Activated CD4-positive, alpha-beta T cell treated with anti-CD3 and anti-CD28 coated beads for 24 hours (primary cell): Measurements from ENCODE around the gene BRD7.

Experiments used
- DNase-seq, 2 donors: peaks; one replicate each; pipeline ENCODE4 v3.0.0-alpha.2; 2020; ENCODE audit warnings: low read depth in 2 of 2

BRD7 gene

DNA sequence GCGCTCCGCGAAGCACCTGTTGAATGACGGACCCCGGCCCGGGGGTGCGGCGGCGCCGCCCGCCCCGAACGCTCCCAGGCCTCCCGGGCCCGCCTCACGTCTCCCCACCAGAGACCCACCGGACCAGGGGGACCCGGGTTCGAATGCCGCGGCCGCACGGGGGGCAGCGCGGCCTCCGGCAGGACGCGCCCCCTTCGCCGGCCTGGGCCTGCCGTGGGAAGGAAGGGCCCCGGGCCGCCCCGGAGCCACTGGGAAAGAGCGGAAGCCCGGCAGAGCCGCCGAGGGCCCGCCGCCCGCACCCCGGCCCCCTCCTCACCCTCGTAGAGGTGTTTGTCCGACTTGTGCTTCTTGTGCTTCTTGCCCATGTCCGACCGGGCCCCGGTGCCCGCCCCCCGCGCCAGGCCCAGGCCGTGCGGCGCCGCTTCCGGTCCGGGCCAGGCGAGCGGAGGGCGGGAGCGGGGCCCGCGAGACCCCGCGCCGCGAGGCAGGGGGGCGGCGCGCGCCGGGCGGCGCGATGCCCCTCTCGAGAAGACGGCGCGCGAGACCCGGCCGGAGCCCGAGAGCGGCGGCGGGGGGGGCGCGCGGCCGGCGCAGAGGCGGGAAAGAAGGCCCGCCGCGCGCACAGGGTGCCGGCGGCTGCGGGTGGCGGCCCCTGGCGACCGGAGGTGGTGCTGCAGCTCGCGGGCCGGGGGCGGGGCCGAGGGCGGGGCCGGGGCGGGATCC lies at the start of gene BRD7:
Gene BRD7, minus strand, starts transcription at position 579 of the 723 bp plus-strand sequence. Its CDS starts 214 bp downstream, at position 365.
- peak; percentile 49 to 56 for DNase-seq

DNA sequence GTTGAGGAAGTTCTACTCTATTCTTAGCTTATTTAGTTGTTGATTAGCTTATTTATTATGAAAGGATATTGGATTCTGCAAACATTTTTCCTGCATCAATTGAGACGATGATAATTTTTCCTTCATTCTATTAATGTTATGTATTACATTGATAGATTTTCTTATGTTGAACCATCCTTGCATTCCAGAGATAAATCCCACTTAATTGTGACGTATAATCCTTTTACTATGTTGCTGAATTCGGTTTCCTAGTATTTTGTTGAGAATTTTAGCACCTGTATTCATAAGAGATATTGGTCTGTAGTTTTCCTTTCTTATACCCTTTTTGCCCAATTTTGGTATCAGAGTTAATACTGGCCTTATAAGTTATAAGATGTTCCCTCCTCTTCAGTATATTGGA lies 47.6 kb upstream of the BRD7 start:
- no peak for DNase-seq

DNA sequence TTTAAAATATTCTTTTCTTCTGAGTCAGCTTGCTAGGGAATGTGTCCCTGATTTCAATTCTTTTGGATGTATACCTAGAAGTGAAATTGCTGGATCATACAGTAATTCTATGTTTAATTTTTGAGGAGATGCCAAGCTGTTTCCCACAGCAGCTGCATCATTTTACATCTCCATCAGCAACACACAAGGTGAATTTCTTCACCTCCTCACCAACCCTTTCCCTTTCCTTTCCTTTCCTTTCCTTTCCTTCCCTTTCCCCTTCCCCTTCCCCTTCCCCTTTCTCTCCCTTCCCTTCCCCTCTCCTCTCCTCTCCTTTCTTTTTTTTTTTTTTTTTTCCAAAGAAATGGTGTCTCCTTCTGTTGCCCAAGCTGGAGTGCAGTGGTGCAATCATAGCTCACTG lies 45.4 kb upstream of the BRD7 start:
- DNase-seq: no peak

DNA sequence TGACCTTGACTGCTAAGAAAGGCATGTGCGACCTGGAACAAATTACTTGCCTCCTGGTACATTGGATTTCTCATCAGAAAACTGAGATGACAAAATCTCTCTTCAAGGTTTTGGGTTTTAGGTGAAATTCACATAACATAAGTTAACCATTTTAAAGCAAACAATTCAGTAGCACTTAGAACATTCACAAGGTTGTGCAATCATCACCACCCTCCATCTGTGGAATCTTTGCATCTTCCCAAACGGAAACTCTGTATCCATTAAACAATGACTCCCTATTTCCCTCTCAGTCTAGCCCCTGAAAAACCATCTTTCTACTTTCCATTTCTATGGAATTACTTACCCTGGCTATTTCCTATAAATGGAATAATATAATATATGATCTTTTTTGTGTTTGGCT lies 42.2 kb upstream of the BRD7 start:
- no peak for DNase-seq

DNA sequence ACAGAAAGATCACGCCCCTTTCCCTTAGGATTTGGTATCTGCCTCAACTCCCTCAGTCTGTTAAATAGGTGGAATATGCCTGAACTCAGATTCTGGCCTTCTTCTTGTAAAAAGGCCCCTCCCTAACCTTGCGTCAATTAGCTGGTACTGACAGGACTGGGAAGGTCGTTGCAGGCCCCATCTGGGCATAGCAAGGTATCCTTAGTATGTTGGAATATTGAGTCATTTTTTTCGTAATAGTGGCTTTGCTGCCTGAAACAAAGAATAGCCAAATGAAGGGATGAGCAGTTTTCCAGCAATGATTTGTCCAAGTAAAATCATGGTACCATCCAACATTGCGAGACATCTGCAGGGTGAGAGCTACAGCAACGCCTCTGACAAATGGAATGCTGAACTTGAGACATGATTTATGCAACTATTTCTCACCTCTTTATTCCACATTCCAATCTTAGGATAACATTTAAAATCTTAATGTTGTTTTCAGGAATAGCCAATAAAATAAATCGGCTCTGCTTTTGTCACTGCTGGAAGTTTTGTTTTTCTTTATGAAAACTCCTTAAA lies 39.3 kb upstream of the BRD7 start:
- no peak for DNase-seq

DNA sequence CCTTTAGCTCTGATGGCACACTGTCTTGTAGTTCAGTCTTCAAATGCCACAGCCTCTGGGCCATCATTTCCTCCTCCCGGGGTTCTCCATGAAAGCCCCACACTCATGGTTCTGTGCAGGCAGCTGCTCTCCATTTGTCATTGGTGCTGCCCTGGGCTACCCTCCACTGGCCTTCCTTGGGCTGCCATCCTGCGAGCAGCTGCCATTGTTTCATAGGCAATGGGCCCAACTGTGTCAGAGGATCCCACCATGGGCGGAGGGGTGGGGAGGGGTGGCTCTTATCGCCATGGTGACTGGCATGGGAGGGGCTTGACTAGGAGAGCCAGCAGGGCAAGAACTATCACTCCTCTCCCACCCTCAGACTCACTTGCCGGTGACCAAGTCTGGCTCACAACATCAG lies 38.6 kb upstream of the BRD7 start:
- no peak for DNase-seq

DNA sequence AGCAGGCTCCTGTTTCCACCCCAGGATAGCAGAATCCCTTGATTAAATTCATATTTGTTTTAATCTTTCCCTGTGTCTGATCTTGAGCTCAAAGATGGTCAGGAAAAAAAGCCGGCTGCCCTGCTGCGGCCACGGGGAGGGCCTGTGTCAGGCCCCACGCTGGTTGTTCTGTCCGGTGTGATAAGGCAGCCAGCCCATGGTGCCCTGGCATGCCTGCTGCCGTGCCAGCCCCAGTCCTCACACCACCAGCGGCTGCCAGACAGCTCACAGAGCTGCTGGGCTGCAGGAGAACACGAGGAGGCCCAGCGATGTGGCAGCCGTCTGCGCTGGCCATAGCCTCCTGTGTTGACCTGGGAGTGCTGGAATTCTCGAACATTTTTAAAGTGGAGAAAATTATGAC lies 34.7 kb upstream of the BRD7 start:
- no peak for DNase-seq

DNA sequence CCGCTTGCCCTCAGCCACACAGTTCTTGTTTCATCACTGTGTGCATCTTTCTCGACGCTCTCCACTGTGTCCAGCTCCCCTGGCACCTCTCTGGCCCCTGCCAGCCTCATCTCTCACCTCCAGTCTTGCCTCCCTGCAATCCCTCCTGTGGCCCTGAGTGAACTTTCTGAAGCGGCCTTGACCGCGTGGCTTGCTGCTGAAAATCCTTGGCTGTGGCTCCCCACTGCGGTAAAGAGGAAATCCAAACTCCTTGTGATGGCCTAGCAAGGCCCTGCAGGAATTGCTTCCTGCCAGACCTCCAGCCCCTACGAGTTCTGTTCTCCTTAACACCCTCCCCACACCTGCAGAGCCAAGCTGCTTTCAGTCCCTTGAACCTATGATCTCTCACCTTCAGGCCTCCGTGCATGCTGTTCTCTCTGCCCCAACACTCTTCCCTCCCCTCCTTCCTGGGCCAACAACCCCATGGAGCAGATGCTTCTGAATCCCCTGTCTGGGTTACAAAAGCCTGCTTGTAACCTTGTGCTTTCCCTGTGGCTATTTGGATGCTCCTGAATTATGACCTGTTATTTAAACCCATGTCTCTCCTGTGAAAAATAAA lies 33.6 kb upstream of the BRD7 start:
- no peak for DNase-seq

DNA sequence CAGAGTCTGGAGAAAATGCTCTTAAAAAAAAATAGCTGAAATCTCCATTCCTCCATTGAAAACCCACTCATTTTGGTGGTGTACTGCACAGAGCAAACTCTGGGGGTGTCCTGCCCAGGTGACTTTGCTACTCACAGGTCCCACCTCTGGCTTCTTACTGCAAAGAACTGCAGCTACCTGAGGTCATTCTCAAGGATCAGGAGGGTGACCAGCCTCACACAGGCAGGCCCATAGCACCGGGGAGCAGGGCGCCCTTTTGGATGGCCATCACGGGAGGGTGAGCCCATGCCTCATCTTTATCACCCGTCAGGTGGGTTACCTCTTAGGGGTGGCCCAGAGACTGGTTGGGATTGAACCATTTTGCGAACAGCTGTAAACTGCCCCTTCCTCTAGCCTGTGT lies 32.6 kb upstream of the BRD7 start:
- no peak for DNase-seq

DNA sequence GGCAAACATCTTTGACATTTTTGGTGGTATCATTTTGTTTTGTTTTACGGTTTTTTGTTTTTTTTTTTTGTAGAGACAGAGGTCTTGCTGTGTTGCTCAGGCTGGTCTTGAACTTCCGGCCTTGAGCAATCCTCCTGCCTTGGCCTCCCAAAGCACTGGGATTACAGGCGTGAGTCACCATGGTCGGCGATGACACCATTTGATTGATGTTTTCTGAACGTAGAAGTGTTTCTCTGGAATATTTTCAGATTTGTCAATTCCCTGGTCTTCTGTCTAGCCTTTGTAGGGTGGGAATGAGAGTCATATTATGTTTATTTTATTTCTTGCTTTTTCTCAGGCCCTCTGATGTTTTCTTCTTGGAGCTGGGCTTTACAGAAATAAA lies 32.2 kb upstream of the BRD7 start:
- DNase-seq: no peak

DNA sequence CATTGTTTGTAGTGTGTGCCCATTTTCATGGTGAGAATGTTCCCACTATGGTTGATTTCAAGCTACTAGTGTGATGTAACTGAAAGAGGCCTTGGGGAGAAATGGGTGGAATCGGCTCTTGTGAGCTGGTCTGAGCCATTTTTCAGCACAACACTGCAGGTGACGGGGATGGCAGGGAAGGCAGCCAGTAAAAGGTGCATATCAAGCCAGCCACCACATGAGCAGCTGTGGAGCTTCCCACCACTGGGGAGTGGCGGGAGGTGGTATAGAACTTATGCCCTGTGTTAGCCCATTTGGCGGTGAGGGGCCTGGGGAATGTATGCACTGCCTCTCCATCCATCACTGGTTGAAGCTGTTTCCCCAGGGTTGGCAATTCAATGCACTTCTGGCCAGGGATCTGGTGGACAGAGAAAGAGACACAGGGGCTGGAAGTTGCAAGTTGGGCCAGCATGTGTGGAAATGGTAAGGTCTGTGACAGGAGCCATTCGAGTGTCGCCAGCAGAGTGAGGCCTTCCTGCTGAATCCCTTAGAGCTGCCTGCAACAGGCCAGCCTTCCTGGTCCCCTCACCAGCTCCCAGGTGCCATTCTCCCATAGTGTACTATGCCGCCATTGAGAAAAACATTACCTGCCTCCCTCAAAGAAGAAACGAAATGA lies 31.7 kb upstream of the BRD7 start:
- DNase-seq: no peak

DNA sequence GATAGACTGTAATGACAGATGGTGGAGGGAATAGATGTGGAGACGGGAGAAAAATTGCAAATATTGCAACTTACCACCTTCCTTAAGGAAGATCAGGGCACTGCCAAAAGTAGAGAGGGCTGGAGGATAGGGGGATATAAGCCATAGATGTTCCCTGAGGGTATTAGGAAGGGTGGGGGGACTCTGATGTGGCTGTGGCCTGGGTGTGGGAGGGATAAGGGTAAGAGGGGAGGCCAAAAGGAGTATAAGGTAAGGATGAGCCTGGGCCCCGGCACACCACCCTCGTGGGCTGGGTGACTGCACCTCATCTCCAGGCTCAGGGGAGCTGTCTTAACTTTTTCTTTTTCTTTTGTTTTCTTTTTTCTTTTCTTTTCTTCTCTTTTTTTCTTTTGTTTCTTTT lies 30.6 kb upstream of the BRD7 start:
- DNase-seq: no peak

DNA sequence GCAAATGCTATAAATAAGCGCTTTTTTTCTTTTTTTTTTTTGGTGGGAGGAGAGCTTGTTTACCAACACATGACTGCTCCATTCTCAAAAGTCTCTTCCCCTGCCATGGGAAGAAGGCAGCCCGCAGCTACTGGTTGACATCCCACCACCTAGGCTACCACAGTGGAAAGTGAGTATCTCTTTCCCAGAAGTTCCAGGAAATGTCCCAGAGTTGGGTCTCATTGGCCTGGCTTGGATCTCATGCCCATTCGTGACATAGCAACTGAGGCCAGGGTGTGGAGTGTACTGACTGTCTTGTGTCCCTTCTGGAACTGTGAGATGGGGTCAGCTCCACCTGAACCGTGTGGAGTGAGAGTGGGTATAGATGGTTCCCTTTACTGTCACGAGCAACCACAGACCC lies 29.5 kb upstream of the BRD7 start:
- no peak for DNase-seq

DNA sequence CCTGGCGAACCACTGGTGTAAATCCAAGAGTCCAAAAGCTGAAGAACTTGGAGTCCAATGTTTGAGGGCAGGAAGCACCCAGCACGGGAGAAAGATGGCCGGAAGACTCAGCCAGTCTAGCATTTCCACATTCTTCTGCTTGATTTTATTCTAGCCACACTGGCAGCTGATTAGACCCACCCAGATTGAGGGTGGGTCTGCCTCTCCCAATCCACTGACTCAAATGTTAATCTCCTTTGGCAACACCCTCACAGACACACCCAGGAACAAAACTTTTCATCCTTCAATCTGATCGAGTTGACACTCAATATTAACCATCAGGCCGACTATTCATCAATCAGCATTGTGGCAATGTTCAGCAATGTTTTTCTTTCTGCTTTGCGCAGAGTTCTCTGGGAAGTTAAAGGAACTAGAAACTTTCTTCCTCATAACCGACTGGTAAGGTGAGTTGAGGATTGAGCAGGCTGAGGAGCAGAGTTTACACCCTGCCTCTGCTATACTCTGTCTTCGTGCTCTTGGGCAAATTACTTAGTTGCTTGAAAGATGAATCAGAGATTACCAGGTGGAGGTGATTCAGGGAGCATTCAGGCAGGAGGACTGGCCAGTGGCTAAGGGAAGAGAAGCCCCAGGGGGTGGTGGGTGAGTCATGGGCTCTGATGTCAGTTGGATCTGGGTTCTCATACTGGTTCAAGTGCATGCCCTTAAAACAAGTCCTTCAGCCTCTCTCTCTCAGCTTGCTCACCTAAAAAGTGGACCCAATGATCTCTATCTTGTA lies 28.2 kb upstream of the BRD7 start:
- DNase-seq: no peak

DNA sequence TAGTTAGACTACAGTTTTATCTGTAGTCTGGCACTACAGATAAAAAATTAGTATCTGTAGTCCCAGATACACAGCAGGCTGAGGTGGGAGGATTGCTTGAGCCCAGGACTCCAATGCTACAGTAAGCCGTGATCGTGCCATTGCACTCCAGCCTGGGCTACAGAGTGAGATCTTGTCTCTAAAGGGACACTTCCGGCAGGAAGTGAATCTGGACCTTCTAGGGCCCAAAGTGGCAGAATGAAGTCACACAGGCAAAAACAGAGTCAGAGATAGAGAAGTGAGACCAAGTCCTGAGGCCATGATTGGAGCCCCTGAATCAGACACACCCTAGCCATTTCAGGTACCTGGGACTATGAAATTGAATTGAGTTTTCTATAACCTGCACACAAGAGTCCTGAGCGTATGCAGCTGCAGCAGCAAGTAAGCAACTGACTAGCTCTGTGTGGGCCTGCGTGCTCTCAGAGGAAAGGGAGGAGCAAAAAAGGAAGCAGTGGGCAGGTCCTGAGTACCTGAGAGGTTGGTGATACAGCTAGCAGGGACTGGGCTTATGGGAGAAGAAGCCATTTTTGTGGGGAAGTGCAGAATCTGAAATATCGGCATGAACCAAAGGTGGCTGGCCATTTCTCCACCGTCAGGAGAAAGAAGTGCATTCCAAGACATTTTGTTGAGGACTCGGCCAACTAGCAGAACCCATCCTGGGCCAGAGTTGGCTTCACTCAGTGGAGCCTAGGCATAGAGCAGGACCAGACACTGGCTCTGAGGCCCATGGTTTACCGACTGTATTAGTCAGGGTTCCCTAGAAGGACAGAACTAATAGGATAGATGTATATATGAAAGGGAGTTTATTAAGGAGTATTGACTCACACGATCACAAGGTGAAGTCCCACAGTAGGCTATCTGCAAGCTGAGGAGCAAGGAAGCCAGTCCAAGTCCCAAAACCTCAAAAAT lies 27.2 kb upstream of the BRD7 start:
- DNase-seq: peak in 1 of 2 donors; percentile 6

DNA sequence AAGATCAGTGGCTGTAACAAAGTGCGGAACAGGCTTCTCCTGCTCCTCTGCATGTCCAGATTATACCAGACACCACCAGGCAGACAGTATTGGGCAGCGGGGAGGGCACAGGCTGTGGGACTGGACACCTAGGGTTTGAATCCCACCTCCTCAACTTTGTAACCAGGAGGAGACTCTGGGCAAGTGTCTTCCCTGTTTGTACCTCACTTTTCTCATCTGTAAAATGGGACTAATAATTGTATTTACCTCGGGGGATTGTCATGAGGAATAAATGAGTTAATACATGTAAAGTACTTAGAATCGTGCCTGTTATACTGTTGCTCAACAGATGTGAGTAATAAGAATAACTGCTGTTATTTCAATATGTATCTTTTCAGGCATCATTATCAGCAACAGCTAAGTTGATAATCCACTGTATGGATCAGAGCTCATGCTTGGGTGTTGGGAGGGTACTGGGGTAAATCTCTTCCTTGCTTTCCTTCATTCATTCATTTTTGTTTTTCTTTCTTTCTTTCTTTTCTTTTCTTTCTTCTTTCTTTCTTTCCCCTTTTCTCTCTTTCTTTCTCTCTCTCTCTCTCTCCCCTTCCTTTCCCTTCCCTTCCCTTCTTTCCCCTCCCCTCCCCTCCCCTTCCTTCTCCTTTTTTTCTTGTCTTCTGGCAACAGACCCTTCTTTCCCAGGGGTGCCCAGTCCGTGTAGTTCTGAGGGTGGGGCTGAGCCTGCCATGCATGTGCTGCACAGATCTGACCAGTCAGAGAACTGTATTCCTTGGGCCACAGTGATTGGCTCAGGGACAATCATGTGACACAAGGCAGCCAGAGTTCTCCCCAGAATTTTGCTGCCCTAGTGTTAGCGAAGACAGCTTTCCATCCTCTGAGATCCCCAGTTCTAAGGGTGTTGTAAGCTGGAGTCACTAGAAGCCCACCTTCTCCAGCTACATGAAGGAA lies 25.3 kb upstream of the BRD7 start:
- DNase-seq: no peak

DNA sequence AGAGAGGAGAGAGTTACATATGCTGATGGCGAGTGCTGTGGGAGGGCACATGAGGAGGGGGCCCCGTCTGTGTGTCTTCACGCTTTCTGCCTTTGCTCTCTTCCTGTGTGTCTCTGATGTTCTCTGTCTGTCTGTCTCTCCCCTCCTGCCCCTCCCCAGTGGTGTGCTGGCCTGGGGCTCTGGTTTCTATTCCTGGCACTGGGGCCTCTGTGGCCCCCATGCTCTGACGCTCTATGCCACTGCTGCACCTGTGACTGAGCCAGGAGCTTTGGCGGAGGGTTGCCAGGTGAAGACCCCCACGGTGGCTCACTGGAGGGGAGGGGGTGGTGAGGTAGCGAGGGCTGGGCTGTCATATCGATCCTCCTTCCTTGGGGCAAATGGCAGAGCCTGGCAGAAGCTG lies 24.6 kb upstream of the BRD7 start:
- no peak for DNase-seq

DNA sequence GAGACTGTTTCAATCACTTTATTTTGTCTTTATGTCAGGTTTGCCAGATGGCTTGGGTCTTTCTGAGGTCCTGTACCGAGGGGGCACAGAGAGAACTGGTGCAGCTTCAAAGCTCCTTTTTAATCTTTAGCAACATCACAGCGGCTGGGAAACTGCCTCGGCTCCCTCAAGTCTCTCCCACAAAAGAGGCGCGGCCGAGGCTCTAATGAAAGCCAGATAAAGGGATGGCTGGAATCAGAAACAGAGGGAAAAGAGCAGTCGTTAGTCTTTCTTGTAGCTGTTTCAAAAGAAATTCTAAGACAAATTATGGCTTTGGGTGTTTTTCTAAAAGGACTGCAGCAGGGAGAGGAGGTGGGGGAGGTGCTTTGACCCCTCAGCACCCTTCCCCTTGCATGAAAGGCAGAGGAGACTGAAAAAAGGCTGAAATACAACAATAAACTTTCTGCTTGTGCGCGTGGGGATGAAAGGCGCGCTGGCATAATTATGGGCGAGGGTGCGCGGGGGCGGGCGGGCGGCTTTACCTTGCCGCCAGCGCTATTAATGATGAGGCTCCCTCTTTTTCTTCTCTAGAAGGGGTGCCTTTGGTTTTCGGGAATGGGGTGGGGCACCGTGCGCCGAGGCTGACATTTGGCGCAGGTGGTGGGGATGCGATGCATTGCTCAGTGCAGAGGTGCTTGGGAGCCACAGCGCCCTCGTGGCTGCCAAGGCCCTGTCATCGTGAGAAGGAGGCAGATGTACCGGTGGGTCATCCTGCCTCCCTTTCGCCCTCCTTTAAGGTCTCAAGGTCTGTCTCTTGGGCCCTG lies 22.3 kb upstream of the BRD7 start:
- DNase-seq: no peak

DNA sequence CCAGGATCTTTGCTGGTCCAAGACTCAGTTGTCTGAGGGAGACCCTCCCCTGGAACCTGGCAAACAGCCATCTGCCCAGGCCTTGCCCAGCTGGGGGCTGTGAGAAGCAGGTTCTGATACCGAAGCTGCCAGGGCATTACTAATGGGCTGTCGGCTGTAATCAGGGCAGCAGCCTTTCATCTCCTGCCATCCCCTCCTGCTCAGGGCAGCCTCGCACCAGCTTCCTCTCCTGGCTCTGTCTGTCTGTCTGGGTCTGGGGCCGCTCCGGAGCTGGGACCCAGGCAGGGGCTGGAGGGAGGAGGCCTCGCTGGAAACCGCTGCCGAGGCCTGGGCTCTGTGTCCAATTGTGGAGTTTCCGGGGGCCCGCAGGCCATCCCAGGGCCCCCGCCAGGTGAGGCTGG lies 21.6 kb upstream of the BRD7 start:
- no peak for DNase-seq
